A549 treated with DMSO at 1 μM for 4 hours (cell line): ENCODE data around the gene SLC9C2. TPM values are rescaled to one million over a fixed set of nuclear protein-coding genes. Genes with fewer than 3 reads are reported as not detected.

Source experiments
- total RNA-seq: library from RNA; stranded (reverse); fragments of 200-300 nt; extraction: Qiagen RNA extraction; gene quantifications from 5 replicates; pipeline ENCODE4 v1.2.3, GENCODE V29; 2022; ENCODE audit warnings: low read depth

Gene SLC9C2
- not detected in 5 replicates for total RNA-seq

GRCh38 chr1:173603056-173603591 is at the start of gene SLC9C2:
Gene SLC9C2 (minus strand): TSS chr1:173603072. CDS start chr1:173601776, 1,296 bp downstream.

GRCh38 chr1:173635116-173635515 is 32.2 kb upstream of the SLC9C2 start, which contains the start of gene TEX50:
Gene TEX50 (plus strand): TSS chr1:173635338. CDS start chr1:173635522, 184 bp downstream.

GRCh38 chr1:173477286-173478093 is 125.4 kb downstream of the SLC9C2 start, which contains the start of gene PRDX6:
Gene PRDX6 (plus strand): TSS chr1:173477335. CDS start chr1:173477398, 63 bp downstream.

Other genes with a start within 250 kb of the SLC9C2 start
- 292 to 318 TPM (median 304 TPM) in 5 replicates for gene PRDX6, start 125.7 kb downstream of the SLC9C2 start, total RNA-seq
- not detected in 5 replicates for gene TEX50, start 32.3 kb upstream of the SLC9C2 start, total RNA-seq
- 0.06 to 0.17 TPM (median 0.16 TPM) in 4 of 5 replicates, not detected in the other for gene ANKRD45, start 66.8 kb upstream of the SLC9C2 start, total RNA-seq
- 10.8 to 12.8 TPM (median 12.4 TPM) in 5 replicates for gene KLHL20, start 111.9 kb upstream of the SLC9C2 start, total RNA-seq
- gene DARS2, start 221.6 kb upstream of the SLC9C2 start, total RNA-seq = 39.7 to 47.4 TPM (median 45.3 TPM) in 5 replicates
- gene CENPL, start 221.8 kb upstream of the SLC9C2 start, total RNA-seq = 11.7 to 15.2 TPM (median 13.2 TPM) in 5 replicates